NOMO-1 (cell line): ENCODE results near the gene NPLOC4.

ENCODE experiments used
- DNase-seq, 2 experiments: peaks; one replicate each; lab custom pipeline; 2025; ENCODE audit not compliant: unreplicated experiment in 2 of 2; lab: John Stamatoyannopoulos, UW

The NPLOC4 gene

DNA sequence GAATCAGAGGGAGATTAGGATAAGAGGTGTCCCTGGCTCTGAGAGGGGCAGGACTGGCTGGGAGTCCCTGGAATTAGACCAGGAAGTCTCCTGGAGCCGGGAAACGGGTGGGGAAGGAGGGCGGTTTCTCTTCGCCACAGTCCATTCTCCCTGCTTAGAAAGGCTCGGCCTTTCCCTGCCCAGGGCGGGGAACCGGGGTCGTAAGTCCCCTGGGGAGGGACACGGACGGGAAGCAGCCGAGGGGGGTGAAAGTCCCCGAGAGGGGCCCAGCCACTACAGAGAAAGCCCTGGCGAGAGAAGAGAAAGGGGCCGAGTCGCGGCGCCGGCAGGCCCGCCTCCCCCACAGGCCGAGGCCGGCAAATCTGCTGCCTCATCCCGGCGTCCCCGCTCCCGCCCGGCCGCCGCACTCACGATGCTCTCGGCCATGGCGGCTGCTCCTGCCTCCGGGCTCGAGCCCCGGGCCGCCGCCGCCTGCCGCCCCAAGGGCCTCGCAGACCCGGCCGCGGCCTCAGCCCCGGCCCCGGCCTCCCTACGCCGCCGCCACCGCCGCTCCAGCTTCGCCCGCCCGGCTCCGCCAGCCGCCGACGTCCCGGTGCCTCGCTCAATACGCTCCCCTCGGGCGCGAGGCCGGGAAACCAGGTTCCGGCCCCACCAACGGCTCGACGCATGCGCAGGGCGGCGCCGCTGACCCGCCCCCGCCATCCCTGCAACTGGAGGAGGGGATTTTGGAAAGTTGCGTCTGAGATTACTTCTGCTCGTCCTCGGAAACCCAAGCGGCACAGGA is at the start of gene NPLOC4, which contains the start of gene TSPAN10:
Gene NPLOC4, minus strand, starts transcription at position 608 of the 784 bp plus-strand sequence. Its CDS starts 182 bp downstream, at position 426.
Gene TSPAN10, plus strand, starts transcription at position 692 of the 784 bp plus-strand sequence. CDS start 5,217 bp downstream, outside the sequence.
- peak; percentile 50 to 66 for DNase-seq

DNA sequence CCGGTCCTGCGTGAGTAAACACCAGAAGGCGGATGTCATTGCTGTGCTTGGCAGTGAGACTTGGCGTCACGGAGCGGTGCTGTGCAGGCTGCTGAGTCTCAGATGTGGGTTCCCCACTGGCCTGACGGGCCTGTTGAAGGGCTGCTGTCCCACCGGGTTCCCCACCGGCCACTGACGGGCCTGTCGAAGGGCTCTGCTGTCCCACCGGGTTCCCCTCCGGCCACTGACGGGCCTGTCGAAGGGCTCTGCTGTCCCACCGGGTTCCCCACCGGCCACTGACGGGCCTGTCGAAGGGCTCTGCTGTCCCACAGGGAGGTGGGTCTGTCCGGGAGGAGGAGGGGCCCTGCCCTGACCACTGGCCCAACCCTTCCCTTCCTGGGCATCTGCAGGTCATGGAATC is 49.7 kb upstream of the NPLOC4 start:
- no peak for DNase-seq

DNA sequence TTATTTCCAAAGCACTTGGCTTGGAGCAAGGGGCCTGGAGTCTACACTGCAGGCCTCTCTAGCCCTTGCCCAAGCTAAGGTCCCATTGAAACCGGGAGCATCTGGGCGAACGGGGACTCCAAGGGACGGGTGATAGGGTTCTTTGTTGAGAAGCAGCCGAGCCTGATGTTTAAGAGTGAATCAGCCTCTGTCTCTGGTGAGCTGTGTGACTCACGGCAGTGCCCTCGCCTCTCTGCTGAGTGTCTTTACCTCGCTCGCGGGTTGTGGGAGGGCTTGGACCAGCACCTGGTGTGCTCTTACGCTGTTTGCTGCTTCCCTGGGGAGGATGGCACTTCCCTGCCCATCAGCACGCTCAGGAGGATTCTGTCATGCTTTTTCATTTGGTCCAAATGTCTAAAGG is 48.2 kb upstream of the NPLOC4 start:
- no peak for DNase-seq

DNA sequence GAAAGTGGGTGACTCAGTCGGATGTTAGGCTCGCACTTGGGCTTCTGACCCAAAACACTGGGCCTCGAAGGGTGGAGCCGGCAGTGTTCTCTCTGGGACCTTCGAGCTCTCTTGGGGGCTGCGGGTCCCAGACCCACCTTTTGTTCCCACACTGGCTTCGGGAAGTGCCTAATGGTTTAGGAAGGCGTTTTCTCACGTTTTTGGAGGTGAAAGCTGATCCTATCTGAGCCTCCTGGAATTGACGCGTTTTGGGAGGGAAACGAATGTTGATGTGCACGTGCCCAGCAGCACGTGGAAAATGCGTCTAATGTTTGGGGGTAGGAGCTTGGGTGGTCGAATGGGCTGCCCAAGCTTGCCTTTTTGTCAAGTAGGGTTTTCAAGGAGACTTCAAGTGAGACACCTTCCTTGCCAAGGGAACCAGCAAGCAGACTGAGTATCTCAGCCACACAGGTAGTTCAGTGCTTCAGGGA is 47.6 kb upstream of the NPLOC4 start:
- DNase-seq = no peak

DNA sequence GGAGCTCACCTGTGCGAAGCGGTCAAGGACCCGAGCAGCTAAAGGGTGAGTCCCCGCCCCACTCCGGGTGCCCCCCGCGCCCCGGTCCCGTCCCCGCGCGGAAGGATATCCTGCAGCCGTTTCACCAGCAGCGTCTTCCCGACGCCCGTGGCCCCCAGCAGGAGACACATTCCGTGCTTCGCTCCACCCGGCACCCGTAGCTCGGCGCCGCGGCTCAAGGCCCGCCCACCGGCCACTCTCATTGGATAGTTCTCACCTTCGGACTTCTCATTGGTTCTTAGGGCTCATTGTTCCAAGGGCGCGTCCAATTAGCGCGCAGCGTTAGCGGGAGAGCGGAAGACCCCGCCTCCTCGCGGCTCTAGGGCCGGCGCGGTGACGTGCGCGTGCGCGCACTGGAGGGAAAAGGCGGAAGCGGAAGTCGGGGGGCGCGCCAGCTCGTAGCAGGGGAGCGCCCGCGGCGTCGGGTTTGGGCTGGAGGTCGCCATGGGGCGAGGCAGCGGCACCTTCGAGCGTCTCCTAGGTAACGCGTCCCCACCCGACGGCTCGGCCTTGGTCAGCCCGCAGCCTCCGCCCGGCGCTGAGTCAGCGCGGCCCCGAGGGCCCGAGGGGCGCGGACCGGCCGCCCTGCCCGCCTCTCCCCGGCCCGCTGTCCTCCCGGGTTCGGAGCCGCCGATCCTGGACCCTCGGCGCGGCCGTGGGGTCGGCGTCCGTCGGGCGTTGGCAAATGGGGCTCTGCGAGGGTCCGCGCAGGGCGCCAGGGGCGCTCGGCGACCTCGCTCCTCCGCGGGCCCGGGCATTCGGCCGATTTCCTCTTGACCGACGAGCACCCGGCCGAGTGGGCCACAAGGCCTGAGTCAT is 46.9 kb upstream of the NPLOC4 start, which contains the start of the genes ARL16 and HGS:
Gene ARL16, minus strand, starts transcription at position 214 of the 858 bp plus-strand sequence. Its CDS starts 44 bp downstream, at position 170.
Gene HGS, plus strand, starts transcription at position 428 of the 858 bp plus-strand sequence. Its CDS starts 56 bp downstream, at position 484.
- peak; percentile 98 to 99 for DNase-seq

DNA sequence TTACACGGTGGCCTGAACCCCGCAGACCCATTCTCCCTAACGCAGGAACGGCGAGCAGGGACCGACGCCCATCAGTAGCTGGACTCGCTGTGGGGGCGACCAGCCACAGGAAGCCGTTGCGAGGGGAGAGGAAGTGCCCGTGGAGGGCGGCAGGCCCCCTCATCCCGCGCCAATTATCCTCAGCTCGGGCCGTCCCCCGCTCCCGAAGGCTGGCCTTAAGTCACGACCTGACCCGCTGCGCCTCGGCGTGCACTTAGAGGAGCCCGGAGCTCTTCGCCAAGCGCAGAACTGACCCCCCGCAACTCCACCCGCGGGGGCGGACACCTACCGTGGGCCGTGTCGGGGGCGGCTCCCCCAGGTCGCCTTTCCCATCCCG is 46.3 kb upstream of the NPLOC4 start:
- DNase-seq = no peak

DNA sequence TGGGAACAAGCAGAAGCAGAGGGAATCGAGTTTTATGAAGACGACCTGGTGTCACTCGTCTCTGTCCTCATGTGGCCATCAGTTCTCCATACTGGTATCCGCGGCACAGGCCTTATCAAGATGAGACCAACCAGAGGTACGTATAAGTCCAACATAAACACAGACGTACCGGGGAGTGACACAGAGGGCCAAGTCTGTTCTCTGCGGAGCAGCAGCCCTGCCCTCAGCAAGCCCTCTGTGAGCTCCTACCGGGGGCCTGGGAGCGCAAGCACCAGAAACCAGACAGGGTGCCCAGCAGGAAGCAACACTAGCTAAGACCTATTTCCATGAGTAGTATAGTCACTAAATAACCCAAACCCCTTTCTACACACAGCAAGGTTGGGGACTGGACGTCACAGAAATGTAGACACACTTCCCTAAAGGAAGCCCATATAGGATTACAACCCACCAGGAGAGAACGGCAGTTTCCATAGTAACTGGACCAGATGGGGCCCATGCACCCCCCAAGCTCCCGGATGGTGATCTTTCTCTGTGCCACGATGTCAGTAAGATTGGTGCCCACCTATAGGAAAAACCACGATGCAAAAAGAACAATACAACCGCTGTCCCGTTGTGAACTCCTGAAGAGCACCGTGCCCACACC is 45.8 kb upstream of the NPLOC4 start:
- no peak for DNase-seq

DNA sequence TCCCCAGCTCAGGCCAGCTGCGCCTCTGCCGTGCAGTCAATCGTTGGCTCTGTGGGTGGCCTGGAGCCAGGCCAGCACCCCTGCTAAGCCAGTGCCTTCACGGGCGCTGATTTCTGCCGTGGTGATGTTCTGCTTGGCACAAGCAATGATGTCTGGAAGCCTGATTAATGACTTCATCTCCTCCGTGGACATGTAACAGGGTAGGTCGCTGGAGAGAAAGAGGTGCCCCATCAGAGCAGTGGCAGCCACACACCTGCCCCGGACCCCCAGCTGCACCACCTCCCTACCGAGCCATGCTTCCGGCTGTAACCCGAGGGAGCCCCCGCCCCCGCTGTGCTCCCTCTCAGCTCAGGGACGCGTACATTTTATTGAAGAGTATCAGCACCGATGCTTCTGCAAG is 44.8 kb upstream of the NPLOC4 start:
- DNase-seq = no peak

DNA sequence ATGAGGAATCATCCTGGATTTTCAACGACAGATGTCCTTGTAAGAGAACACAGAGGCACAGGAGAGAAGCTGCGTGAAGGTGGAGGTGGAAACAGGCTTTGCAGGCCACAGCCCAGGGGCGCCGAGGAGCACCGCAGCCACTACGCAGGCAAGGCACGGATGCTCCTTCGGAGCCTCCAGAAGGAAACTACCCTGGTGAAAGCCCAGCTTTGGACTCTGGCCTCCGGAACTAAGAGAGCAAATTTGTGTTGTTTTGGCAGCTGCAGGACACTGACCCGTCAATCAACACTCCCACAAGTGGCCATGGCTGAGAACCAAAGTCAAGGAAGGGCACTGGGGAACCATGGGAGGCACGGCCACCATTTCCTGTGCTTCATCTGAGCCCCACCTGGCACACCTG is 43.2 kb upstream of the NPLOC4 start:
- no peak for DNase-seq

DNA sequence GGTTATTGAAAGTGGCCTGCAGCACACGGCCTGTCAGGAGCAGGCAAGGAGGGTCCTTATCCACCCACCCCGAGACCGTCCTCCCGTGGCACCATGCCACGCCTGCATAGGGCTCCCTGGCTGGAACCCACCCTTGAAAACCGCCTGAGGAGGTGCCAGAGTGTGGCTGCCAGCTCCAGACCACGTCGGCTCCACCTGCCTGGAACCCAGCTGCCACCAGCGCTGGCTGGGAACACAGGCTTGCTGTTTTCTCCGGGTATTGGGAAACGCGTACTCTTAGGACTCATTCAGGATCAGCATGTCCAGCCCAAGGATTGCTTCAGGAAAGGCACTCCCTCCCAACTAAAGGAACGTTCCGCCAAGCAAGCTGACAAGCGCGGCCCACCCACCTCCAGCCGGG is 40.0 kb upstream of the NPLOC4 start:
- no peak for DNase-seq

DNA sequence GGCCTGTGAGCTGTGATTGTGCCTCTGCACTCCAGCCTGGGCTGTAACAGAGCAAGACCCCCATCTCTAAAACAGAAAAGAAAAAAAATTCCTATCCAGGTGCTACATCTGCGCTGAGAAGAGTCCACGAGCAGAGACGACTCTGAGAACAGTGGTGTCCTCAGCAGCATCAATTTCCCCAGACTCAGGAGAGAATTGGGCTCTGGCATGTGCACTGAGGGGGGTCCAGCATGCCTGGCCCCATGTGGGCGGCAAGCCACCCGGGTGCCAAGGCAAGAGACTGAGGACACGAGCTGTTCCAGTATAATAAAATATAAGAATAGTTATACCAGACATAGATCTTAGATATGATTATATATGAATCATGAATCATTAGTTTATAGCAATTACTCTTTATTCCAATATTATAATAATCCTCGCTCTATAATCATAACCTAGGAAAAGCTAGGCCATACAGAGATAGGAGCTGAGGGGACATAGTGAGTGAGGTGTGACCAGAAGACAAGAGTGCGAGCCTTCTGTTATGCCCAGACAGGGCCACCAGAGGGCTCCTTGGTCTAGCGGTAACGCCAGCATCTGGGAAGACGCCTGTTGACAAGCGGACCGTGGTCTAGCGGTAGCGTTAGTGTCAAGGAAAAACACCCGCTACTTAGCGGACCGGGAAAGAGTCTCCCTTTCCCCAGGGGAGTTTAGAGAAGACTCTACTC is 38.8 kb upstream of the NPLOC4 start:
- peak in 1 of 2 experiments; percentile 13 for DNase-seq

DNA sequence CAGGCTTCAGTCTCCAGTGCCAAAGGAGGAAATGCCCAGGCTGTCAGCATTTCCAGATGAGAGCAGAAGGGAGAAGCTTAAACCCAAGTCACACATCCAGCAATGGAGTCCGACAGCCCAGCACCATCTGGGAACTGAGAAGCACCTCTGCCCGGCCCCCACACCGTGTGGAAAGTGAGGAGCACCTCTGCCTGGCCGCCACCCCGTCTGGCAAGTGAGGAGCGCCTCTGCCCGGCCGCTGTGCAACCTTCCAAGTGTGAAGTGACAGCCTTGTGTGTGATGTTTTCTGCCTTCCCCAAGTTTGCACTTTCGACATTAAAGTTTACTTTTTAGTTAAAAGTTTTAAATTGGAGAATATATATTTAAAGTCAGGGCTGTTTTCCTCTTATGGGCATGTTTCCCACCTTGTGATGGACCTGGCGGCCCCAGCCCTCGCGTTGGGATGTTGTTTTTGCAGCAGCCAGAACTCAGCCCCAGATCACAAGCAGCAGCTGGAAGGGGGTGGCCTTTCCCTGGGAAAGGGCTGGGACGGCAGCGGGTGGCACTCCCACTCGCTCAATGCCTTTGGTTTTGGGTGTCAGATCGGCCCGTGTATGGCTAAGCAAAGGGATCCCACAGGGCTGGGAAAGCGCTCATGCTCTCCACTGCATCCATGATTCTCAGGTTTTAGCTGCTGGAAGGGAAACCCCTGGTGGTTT is 36.8 kb upstream of the NPLOC4 start:
- DNase-seq = no peak

DNA sequence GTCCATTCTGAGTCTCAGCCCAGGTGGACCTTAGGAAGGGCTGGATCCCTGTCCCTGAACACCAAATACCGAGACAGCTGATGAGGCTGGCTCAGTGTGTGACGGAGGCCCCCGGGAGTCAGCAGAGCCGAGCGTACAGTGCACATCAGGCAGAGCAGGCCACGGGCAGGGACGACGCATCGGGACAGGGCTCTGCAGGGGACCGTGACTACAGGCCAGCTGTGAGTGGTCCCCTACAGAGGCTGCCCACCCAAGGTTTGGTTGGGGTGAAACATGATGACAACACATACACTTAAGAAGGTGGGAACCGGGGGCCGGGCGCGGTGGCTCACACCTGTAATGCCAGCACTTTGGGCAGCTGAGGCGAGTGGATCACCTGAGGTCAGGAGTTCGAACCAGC is 36.0 kb upstream of the NPLOC4 start:
- no peak for DNase-seq

DNA sequence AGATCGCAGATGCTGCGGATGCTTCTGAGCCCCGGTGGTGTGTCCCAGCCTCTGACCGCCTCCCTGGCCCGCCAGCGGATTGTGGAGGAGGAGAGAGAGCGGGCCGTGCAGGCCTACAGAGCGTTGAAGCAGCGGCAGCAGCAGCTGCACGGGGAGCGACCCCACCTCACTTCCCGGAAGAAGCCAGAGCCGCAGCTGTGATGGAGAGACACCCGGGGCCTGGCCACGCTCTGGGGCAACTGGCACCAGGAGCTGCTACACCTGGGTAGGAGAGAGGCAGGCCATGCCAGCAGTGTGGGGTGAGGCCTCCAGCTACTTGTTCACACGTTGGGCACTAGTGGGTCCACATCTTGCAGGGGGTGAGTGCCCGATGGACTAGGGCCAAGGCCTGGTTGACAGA is 35.6 kb upstream of the NPLOC4 start:
- DNase-seq = no peak

DNA sequence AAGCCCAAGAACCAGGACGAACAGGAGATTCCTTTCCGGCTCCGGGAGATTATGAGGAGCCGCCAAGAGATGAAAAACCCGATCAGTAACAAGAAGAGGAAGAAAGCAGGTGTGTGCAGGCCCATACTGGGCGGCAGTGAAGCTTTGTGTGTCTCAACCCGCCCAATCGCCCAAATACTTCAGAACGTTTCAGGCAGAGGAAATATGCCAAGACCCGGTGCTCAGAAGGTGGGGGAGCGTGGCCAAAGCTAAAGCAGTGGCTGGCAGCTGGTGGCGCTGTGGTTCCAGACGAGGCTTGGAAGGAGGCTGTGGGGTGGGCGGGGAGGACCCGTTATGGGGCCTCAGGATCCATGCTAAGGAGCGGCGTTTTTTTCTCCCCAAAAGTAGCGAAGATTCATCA is 30.8 kb upstream of the NPLOC4 start:
- peak; percentile 10 to 54 for DNase-seq

DNA sequence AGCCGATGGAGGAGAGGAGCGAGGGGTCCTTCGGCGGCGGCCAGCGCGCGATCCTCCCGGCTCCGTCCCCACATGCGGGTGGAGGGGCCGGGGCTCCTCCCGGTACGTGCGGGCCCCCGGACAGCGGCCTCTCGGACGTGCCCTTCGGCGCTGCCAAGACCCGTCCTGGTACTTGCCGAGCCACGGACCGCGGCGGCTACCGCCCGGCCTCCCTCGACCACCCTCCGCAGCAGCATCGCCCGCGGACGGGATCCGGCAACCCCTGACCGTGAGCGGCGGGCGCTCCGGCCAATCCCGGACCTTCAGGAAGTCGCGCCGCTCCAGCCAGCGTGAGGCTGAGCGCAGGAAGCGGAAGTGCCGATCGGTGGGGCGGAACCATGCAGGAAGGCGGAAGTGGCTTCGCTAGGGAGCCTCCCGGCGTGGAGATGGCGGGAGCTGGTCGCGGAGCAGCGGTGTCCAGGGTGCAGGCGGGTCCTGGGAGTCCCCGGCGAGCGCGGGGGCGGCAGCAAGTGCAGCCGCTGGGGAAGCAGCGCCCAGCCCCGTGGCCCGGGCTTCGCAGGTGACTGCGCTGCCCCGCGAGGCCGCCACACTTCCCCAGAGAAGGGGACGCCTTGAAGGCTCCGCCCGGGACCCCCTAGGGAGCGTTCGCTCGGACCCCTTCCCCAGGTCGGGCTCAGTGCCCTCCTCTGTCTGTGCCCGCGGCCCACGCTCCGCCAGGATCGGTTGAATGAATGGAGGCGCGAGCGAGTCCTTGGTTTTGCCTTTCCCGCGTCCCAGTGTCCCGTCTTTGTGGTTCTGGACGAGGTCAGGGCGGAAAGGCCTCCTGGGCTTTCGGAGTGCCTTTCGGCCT is 29.7 kb upstream of the NPLOC4 start, which contains the start of the genes CCDC137 and OXLD1:
Gene CCDC137, plus strand, starts transcription at position 396 of the 850 bp plus-strand sequence. Its CDS starts 30 bp downstream, at position 426.
Gene OXLD1, minus strand, starts transcription at position 264 of the 850 bp plus-strand sequence. Its CDS starts 28 bp downstream, at position 236.
- DNase-seq = peak; percentile 92 to 95

DNA sequence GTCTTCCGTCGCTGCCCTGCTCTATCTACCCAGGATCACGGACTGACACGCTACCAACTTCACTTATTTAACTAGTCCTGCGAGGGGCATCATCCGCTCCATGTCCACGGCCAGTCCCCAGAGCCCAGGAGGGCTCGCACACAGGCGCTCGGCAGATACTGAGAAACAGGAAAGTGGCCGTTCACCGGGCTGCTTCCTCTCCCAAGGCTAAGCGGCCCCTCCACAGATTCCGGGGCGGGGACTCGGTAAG is 29.1 kb upstream of the NPLOC4 start:
- DNase-seq = peak in 1 of 2 experiments; percentile 44

DNA sequence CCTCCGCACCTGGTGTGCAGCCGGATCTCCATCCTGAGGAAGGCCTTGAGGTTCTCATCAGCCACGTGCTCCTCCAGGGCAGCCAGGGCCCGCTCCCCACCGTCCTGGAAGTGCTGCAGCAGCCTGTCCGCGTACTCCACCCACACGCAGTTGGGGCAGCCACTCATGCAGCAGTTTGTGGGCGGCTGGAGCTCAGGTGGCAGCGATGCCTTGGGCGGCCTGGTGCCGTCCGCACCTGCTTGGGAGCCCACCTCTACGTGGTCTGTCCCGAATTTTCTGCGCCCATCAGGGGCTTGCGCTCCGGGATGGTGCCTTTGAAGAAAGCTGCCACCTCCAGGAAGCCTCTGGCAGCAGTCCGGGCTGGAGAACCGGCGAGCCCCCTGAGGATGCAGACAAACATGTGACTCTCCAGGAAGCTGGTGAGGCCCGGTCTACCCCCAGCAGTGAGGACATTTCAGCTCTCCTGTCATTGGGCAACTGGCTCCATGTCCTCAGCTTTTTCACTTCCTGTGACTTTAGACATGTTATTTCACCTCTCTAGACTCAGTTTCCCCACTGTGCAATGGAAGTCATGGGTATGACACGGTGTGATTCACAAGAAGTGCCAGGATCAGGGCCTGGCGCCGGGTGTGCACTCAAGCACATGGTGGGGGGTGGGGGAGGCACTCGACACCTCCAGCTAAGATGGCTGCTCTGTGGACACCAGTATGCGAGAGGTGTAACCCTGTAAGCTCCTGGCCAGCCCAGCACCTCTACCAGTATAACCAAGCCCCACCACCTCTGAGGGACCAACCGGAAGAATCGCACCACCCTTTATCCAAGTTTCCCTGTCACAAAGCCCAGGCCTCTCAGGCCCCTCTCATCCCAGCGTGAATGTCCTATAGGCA is 28.5 kb upstream of the NPLOC4 start:
- peak in 1 of 2 experiments; percentile 18 for DNase-seq
